NT2/D1 (cell line): ENCODE data around the gene MYH7.

Source experiments
- SUZ12 ChIP-seq: IDR thresholded peaks from 2 replicates; pipeline ENCODE4 v1.6.1; 2011; ENCODE audit not compliant: insufficient read length, insufficient read depth; ENCODE audit errors: extremely low read depth
- ZNF274 ChIP-seq: IDR thresholded peaks from 2 replicates; pipeline ENCODE4 v1.6.1; 2011; ENCODE audit warnings: mild to moderate bottlenecking, low read depth, low read length

DNA sequence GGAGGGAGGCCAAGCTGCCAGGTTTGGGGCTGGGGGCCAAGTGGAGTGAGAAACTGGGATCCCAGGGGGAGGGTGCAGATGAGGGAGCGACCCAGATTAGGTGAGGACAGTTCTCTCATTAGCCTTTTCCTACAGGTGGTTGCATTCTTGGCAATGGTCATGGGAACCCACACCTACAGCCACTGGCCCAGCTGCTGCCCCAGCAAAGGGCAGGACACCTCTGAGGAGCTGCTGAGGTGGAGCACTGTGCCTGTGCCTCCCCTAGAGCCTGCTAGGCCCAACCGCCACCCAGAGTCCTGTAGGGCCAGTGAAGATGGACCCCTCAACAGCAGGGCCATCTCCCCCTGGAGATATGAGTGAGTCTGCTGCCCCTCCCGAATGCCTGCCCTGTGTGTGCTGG is 62.4 kb downstream of the MYH7 start:
- TF ChIP-seq ZNF274: no peak
- no peak for TF ChIP-seq SUZ12
